ENCODE data around the gene UGT1A4.

The UGT1A4 gene

GRCh38 chr2:233718552-233718951 lies at the start of gene UGT1A4:
Gene UGT1A4 (plus strand): TSS chr2:233718736. CDS start chr2:233718821, 85 bp downstream.
- DNase-seq: no peak

- no peak for DNase-seq
Observed at GRCh38 chr2:233671290-233672161, 47.0 kb upstream of the UGT1A4 start, which contains the start of gene UGT1A9. Gene UGT1A9 (plus strand): TSS chr2:233671898. CDS start chr2:233671935, 37 bp downstream.

GRCh38 chr2:233672886-233673285 lies 45.6 kb upstream of the UGT1A4 start:
- DNase-seq: no peak

GRCh38 chr2:233673896-233674295 lies 44.6 kb upstream of the UGT1A4 start:
- DNase-seq: no peak

GRCh38 chr2:233674314-233674713 lies 44.2 kb upstream of the UGT1A4 start:
- DNase-seq: no peak

GRCh38 chr2:233674995-233675394 lies 43.5 kb upstream of the UGT1A4 start:
- DNase-seq: no peak

- DNase-seq: no peak
Observed at GRCh38 chr2:233676046-233676445, 42.5 kb upstream of the UGT1A4 start.

- DNase-seq: no peak
Observed at GRCh38 chr2:233679196-233679595, 39.3 kb upstream of the UGT1A4 start.

- no peak for DNase-seq
Observed at GRCh38 chr2:233680361-233681045, 38.0 kb upstream of the UGT1A4 start.

- no peak for DNase-seq
Observed at GRCh38 chr2:233681521-233682099, 36.9 kb upstream of the UGT1A4 start, which contains the start of gene UGT1A7. Gene UGT1A7 (plus strand): TSS chr2:233681901. CDS start chr2:233681938, 37 bp downstream.

GRCh38 chr2:233684640-233685039 lies 33.9 kb upstream of the UGT1A4 start:
- DNase-seq: no peak

- no peak for DNase-seq
Observed at GRCh38 chr2:233686928-233687327, 31.6 kb upstream of the UGT1A4 start.

- no peak for DNase-seq
Observed at GRCh38 chr2:233688341-233688740, 30.2 kb upstream of the UGT1A4 start.

- no peak for DNase-seq
Observed at GRCh38 chr2:233689031-233689430, 29.5 kb upstream of the UGT1A4 start.

GRCh38 chr2:233689501-233689900 lies 29.0 kb upstream of the UGT1A4 start:
- peak; percentile 23 for DNase-seq

- DNase-seq: peak; percentile 51
Observed at GRCh38 chr2:233690444-233690843, 28.1 kb upstream of the UGT1A4 start.

GRCh38 chr2:233691443-233692433 lies 26.8 kb upstream of the UGT1A4 start:
- DNase-seq: no peak

GRCh38 chr2:233692648-233693047 lies 25.9 kb upstream of the UGT1A4 start, which contains the start of gene UGT1A6:
Gene UGT1A6 (plus strand): TSS chr2:233692890. CDS start chr2:233693005, 115 bp downstream.
- no peak for DNase-seq

GRCh38 chr2:233693963-233694362 lies 24.6 kb upstream of the UGT1A4 start:
- DNase-seq: no peak

GRCh38 chr2:233698740-233699139 lies 19.8 kb upstream of the UGT1A4 start:
- no peak for DNase-seq

- DNase-seq: no peak
Observed at GRCh38 chr2:233699424-233700027, 19.0 kb upstream of the UGT1A4 start.

All from NCI-H226 (cell line).